GM21825 (cell line): ENCODE measurements around the gene MSI2.

Experiments
- ATAC-seq: cut with Tn5 transposase; IDR thresholded peaks from one replicate; pipeline ENCODE4 v1.9.1; 2021; ENCODE audit warnings: mild to moderate bottlenecking, moderate library complexity; ENCODE audit not compliant: unreplicated experiment

The MSI2 gene

DNA sequence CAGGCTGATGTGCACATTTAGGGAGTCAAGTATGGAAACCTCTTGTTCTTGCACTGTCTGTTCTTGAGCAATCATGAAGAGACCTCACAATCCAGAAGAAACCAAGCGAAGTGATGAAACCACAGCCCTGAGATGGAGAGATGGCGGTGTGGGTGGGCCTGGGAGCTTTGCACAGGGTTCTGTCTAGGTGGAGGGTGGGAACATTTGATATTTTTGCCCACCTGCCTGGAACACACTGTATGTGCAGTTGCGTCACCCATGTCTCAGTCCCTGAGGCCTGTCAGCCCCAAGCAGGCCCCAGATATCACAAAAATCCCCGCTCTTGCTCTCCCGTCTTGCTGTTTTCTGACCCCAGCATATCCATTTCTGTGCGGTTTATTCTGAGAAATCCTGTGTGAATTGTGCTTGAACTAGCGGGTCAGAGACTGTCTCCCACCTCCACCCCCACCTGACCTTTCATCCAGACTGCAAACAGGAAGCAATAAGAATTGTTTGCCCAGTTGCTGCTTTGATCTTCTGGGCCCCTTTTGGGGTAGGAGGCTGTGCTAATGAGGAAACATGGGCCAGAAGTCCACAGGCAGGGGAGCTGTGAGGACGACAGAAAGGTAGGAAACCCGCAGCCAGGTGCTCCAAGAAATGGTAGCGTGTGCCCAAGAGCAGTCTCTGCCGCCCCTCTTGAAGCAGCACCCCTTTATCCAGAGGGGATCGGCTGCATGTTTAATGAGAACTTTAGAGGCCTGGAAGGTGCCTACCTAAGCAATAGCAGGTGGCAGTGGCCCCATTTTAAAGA lies 304.9 kb downstream of the MSI2 start:
- no peak for ATAC-seq

GRCh38 chr17:57562184-57562698 lies 305.9 kb downstream of the MSI2 start:
- ATAC-seq: no peak

DNA sequence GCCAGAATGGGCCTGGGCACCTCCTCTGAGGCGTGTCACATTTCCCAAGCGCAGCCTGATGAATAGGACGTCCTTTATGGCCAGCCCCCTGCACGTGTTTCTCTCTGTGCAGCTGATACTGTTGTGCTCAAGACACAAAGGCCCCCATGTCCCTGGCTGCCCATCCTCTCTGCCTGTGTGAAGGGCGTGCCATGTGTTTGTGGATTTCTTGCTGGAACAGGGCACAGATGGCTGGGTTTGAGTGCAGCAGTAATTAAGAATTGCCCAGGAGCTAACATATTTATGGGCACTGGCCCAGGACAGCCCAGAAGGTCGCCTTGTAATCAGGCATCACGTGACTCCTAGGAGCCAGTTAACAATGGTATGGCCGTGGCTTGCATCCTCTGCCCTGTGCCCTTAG lies 307.6 kb downstream of the MSI2 start:
- ATAC-seq: no peak

GRCh38 chr17:57565176-57565575 lies 308.9 kb downstream of the MSI2 start:
- no peak for ATAC-seq

DNA sequence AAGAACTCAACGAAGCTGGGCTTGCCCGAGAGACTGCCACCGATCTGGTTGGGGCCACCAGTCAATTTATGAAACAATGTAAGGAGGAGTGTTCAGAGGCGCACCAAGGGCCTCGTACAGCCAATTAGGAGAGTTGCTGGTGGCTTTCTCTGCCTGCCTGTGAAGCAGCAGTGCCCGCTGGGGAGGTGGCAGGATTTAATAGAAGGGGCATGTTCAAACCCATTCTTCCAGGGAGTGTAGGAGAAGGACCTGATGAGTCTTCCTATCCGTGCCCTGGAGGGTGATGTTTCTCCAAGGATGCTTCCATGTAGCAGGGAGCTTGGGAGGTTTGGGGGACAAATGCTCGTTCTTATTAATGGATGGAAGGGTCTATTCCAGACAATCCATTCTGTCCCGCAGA lies 310.4 kb downstream of the MSI2 start:
- no peak for ATAC-seq

DNA sequence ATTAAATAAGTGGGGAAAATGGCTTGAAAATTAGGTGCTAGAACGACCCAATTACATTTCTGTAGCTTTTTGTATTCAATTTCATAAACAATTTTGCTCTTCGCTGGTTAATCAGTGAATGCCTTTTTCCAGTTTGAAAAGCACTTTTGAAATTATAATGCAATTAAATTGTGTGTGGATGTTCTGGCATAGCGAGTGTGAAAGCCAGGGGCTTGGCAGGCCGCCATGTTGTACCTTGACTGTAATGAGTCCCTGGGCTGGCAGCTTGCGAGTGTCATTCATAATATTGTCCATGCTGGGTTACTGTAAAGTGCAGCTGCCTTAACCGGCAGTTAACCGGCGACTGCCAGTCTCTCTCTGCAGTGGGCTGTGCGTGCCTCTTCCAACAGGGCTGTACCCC lies 310.9 kb downstream of the MSI2 start:
- no peak for ATAC-seq

DNA sequence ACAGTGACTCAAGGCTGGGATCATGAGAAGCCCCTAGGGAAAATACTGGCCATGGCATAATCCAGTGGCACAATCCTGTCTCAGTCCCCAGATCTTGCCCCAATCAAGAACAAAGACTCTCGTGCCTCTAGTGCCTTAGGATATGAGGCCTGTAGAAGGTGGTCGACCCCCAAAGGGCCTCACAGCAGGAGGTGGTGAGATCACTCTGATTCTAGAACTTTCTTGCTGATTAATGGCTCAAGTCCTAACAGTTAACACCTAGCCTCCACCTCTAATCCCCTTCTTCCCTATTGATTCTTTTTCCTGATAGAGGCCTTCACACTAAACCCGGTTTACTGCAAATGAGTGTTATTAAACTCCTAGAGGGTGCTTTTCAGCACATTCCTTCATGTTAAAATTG lies 312.0 kb downstream of the MSI2 start:
- no peak for ATAC-seq

DNA sequence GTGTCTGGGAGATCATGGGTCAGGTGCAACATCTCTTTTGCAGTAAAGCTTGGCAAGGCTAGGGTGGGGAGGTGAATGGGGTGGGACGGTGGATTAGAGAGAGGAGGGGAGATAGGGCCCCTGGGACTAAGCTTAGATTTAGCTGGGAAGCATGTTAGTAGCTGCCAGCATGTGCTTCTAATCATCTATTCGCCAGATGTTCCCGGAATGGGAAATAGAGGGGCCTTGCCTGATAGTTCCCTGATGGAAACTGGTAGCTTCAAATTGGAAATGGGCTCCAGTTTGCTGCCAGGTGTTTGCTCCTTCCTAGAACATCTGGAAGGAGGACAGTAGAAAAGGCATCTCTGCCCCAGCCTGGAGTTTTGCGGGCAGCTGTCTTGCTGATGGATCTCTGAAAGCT lies 312.7 kb downstream of the MSI2 start:
- ATAC-seq: no peak

GRCh38 chr17:57569853-57570252 lies 313.5 kb downstream of the MSI2 start:
- ATAC-seq: no peak

DNA sequence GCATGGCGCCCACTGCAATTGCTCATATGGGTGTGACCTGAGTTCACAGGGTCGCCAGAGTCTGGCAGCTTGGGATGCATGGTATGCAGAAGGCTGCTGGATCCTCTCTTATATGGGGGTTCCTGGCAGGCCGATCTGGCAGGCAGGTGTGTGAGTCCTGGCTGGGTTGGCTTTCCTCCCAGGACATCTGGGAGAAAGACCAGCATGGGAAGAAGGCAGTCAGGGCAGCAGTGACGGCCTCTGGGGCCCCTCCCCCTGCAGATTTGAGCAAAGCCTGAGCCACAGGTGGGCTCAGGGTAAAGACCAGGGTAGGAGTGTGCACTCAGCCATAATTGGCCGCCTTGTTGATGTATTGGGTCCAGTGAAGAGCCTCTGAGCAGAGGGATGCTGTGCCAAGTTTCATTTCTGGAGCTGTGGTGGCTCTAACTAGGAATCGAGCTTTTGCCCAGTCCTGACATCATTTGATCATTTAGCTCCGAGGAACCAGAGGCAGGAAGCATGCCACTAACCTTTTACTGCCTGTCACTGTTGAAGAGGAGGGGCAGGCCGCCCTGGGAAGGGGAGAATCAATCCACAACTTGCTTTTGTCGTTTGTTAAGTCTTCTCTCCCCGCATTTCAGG lies 314.5 kb downstream of the MSI2 start:
- no peak for ATAC-seq

DNA sequence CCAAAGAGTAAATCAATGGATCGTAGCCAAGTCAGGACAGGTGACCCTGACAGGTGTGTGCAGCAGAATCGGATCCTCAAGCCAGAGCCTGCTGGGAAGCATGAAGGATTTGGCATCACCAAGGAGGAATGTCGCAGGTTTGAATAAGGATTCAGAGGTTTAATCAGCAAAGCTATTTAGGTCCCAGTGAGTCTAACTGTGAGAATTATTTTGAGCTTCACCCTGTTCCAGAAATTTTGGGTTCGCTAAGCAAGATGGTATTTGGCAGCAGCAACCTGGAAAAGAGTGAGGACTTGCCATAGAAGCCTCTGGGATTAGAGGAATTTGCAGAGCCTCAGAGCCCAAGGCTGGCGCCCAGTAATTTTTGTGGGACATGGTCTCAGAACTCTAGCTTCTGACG lies 315.7 kb downstream of the MSI2 start:
- ATAC-seq: no peak

GRCh38 chr17:57572600-57572999 lies 316.3 kb downstream of the MSI2 start:
- no peak for ATAC-seq

DNA sequence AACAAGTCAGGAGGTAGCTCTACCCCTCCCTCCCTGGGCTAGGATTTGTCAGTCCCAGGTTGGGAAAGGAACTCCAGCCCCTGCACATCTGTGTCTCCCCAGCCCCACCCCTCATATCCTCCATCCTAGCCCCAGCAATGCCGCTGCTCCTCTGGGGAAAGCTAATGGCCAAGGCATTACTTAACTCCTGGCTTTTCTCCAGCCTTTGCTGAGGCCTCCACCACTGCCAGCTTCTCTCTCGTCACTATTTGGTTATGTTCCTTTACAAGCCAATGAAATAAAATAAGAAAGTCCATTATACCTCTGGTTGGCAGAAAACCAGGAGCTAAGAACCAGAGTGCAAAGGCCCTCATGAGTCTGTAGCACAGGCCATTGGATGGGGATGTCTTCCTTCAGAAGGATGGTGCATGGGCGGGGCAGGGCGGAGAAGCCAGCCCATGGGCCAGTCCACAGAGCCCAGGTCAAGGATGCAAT lies 317.8 kb downstream of the MSI2 start:
- no peak for ATAC-seq

- ATAC-seq: no peak
These were observed 320.4 kb downstream of the MSI2 start for GRCh38 chr17:57576744-57577143.

DNA sequence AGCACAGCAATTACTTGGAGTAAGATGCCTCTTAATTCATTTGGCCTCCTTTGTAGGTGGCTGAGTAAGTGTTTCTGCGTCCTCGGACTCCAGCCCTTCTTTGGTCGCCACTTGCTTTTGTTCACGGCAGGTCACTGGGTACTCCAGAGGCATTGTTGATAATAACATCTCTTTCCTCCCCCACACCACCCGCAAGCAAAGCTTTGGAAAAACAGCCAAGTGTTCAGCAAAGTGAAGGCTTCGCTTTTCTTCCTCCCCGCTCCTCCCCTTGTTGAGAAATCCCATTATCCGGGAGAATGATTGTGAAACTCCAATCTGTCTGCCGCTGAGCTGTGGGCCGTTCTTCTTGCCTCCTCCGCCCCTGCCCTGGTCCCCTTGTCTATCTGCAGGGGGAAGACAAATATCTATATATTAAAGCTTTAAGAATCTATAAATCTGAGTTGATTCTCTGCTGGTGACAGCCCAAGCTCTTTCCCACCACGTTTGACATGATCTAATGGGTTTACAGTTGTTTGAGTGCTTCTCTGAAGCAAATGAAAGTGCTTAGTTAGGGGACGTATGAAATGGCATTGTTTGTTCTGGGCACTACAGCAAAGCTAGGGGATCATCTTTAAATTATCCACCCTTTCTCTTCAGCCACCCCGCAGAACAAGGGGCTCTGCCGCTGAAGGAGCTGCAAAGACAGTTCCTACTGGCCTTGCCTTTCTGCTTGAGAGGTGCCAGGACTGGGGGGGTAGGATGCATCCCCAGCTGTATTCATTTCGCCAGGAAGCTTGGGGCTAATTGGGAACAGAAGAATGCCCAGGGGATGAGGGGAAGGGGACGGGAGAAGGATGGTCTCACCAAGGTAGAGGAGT lies 321.7 kb downstream of the MSI2 start:
- ATAC-seq: no peak

GRCh38 chr17:57578608-57579225 lies 322.4 kb downstream of the MSI2 start:
- no peak for ATAC-seq

DNA sequence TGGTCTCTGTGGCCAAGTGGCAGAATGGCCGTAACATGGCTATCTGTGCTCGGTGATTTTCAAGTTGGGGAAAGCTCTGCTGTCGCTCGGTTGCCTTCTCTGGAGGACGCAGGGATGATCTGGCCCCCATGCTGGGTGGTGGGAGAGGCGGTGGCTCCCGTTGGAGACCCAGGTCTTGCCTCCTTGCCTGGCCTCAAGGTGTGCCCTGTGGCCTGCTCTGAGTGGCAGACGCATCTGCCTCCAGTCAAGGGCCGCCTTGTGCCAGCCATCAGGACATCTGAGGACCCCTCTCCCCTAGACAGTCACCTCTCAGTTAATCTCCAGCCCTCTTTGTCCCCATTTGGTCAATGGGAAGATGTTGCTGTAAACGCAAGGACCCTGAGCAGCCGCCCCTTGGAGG lies 322.9 kb downstream of the MSI2 start:
- no peak for ATAC-seq

DNA sequence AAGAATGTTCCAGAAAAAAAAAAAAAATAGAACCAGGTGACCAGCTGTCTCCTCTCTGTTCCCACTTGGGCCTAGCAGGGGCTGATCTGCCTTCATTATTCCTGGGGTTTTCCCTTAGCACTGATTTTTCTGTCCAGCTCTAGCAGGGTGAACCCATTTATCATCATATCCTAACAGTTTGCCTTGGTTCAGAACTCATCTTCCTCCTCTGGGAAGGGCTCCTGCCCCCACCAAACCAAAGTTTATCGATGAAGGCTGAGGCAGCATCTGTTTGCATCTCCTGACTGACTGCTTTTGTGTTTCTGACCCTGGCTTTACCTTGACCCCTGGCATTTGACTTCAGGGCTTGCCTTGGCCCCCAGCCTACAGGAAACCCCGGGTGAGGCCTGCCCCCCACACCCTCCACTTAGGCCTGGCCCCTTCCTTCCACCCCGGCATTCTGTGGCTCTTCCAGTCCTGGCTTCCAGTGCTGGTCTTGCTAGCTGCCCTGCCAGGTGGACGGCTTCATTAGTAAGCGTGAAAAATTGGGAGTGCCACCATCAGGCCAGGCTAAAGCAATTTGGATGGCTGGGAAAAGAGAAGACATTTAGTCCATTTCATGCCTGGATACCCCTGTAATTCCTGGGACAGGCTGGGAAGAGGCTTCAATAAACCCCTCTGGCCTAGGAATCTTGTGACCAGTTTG lies 323.9 kb downstream of the MSI2 start:
- no peak for ATAC-seq

DNA sequence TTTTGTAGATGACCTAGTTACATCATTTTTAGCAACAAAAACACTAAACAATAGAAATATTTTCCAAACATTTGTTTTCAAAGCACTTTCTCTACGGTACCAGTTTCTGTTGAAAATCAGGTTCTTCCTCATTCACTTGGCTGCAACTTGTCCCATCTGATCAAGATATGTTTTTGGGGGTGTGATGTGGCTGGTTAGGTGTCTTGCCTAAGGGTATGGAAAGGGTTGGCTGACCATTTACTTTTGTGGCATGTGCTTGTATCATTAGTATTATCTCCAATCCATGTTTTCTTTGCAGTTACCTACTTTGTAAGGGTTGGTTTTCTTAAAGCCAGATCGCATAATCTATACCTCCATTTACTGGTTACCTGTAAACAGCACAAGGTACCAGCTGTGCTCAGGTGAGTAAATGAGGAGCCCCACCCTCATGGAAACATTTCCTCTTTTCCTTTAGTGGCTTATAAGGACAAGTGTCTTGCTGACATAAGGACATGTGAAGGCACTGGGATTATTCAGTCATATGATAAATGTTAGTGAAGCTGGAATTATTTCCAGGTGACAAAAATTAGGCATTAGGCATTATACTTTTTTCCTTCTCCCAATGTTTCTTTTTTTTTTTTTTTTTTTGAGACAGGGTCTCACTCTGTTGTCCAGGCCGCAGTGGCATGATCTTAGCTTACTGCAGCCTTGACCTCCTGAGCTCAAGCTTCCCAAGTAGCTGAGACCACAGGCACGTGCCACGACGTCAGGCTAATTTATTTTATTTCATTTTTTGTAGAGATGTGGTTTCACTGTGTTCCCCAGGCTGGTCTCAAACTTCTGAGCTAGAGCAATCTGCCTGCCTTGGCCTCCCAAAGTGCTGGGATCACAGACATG lies 326.8 kb downstream of the MSI2 start:
- no peak for ATAC-seq
